Measurements from ENCODE around the gene IL18. TPM values are rescaled to one million over a fixed set of nuclear protein-coding genes. Genes with fewer than 3 reads are reported as not detected.

IL18 gene
- total RNA-seq, 2 experiments from 2014 or later, result not detected

DNA sequence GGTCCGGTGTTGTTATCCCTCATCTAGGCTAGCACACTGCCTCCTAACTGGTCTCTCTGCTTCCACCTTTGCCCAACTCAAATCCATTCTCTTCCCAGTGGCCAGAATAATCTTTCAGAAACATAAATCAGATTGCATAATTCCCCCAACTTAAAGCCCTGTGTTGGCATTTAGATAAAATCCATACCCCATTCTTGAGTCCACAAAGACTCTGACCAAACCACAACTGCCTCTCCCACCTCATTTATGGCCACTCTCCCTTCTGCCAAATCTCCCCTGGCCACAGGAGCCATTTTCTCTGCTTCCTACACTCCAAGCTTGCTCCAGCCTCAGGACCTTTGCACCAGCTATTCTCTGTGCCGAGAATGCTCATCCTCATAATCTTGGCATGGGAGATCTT, 36.8 kb downstream of the IL18 start:
- Histone ChIP-seq H3K9me3 (ENCODE audit: low read length) (no peaks in the 10 kb centered on the region), H3K4me2 (ENCODE audit: low read length) (no peak overlapping the region), H4K20me1 (ENCODE audit: insufficient read depth, low read length) (no peaks in the 10 kb centered on the region), H3K79me2 (ENCODE audit: insufficient read depth, low read depth, low read length) (no peaks in the 10 kb centered on the region), H3K27ac (ENCODE audit: low read depth, low read length, poor library complexity, severe bottlenecking) (no peak overlapping the region), H3K4me3 (ENCODE audit: low read depth, low read length, poor library complexity, severe bottlenecking) (no peak overlapping the region), H3K36me3 (ENCODE audit: insufficient read depth, low read length) (no peaks in the 10 kb centered on the region), H3K4me1 (ENCODE audit: insufficient read depth, low read length, poor library complexity, severe bottlenecking) (no peaks in the 10 kb centered on the region), H2AFZ (ENCODE audit: low read length) (no peak overlapping the region), H3K9me2 (ENCODE audit: insufficient read depth, low read length) (no peaks in the 10 kb centered on the region)
- intact Hi-C loops (cut with micrococcal nuclease; ENCODE audit: unreplicated experiment), result no loop called here
- no peak for TF ChIP-seq EZH2phosphoT487 (IDR thresholded peaks at IDR 0.05; ENCODE audit: borderline replicate concordance, low read depth, low read length)
- TF ChIP-seq, protein P1, sequence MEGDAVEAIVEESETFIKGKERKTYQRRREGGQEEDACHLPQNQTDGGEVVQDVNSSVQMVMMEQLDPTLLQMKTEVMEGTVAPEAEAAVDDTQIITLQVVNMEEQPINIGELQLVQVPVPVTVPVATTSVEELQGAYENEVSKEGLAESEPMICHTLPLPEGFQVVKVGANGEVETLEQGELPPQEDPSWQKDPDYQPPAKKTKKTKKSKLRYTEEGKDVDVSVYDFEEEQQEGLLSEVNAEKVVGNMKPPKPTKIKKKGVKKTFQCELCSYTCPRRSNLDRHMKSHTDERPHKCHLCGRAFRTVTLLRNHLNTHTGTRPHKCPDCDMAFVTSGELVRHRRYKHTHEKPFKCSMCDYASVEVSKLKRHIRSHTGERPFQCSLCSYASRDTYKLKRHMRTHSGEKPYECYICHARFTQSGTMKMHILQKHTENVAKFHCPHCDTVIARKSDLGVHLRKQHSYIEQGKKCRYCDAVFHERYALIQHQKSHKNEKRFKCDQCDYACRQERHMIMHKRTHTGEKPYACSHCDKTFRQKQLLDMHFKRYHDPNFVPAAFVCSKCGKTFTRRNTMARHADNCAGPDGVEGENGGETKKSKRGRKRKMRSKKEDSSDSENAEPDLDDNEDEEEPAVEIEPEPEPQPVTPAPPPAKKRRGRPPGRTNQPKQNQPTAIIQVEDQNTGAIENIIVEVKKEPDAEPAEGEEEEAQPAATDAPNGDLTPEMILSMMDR (conservative IDR thresholded peaks at IDR 0.05; ENCODE audit: low read length), result no peak
- POLR2A ChIA-PET, result interaction anchor here (0.8 to 1.0 kb wide), 2 partner anchors 12 to 126 kb away, joined by 3 read pairs; no protein-coding TSS in a partner anchor
- no peak for DNase-seq (ENCODE audit: low spot score)
- BruUV-seq (replicated peaks), result no TSS peak
- CTCF ChIA-PET (ENCODE audit: unreplicated experiment), result no interaction called here

DNA sequence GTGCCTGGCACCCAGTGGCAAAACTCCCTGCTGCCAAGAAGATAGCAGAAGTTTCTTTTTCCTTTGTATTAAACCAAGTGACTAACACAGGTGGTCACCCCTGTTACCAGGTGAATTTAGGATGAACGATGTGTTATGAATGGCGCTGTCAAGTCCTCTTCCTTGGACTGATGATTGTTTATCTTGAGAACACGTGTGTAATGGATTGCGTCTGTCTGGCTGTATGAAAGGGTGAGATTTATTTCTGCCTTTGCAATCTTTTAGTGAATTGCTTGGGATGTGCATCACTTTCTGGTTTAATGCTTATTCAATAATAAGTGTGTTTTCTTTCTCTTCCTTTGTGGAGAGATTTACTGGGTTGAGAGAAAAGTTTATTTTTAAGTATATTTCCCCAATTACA, 40.8 kb downstream of the IL18 start:
- ChIA-PET CTCF (ENCODE audit: unreplicated experiment) (no interaction called here), POLR2A (no interaction called here)
- no peaks in the 10 kb centered on the region for H4K20me1 ChIP-seq (ENCODE audit: insufficient read depth, low read length)
- H3K27ac ChIP-seq (ENCODE audit: low read depth, low read length, poor library complexity, severe bottlenecking), result no peak overlapping the region
- H3K4me2 ChIP-seq (ENCODE audit: low read length), result no peak overlapping the region
- DNase-seq (ENCODE audit: low spot score), result no peak
- TF ChIP-seq EZH2phosphoT487 (IDR thresholded peaks at IDR 0.05; ENCODE audit: borderline replicate concordance, low read depth, low read length), result no peak
- TF ChIP-seq, protein P1 (conservative IDR thresholded peaks at IDR 0.05; ENCODE audit: low read length), result no peak
- H3K36me3 ChIP-seq (ENCODE audit: insufficient read depth, low read length), result no peaks in the 10 kb centered on the region
- no peaks in the 10 kb centered on the region for H3K79me2 ChIP-seq (ENCODE audit: insufficient read depth, low read depth, low read length)
- H3K4me3 ChIP-seq (ENCODE audit: low read depth, low read length, poor library complexity, severe bottlenecking), result no peak overlapping the region
- no peak overlapping the region for H2AFZ ChIP-seq (ENCODE audit: low read length)
- H3K9me3 ChIP-seq (ENCODE audit: low read length), result no peaks in the 10 kb centered on the region
- no peaks in the 10 kb centered on the region for H3K4me1 ChIP-seq (ENCODE audit: insufficient read depth, low read length, poor library complexity, severe bottlenecking)
- intact Hi-C loops (cut with micrococcal nuclease; ENCODE audit: unreplicated experiment), result no loop called here
- BruUV-seq (replicated peaks), result no TSS peak
- H3K9me2 ChIP-seq (ENCODE audit: insufficient read depth, low read length), result no peaks in the 10 kb centered on the region

DNA sequence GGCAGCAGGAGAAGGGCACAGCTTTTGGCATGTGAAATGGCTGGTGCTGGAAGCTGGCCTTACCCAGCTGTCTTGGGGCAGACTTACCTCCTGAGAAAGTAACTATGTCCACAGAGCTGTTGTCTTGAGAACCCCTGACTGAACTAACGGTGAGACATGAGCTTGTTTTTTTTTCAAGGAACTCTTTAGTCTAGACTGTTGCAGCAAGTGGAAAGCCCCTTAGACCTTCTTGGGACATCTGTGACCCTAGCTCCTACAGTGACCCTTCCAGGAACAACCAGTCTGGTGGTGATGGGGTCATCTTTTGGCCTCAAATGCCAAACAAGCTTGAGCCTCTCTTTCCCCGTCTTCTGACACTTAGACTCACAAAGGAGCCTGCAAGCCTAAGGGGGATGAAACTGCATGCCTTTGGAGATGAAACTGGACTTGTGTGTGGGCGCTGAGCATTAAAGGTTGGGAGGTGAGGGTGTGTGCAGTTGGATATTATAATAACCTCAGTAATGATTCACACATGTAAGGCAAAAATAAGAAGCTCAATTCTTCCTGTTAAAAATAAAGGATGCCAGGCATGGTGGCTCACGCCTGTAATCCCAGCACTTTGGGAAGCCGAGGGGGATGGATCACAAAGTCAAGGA, 41.8 kb downstream of the IL18 start:
- Histone ChIP-seq H3K4me3 (ENCODE audit: low read depth, low read length, poor library complexity, severe bottlenecking) (no peak overlapping the region), H3K27ac (ENCODE audit: low read depth, low read length, poor library complexity, severe bottlenecking) (no peak overlapping the region), H3K9me2 (ENCODE audit: insufficient read depth, low read length) (no peaks in the 10 kb centered on the region), H2AFZ (ENCODE audit: low read length) (no peak overlapping the region), H3K4me1 (ENCODE audit: insufficient read depth, low read length, poor library complexity, severe bottlenecking) (no peaks in the 10 kb centered on the region), H4K20me1 (ENCODE audit: insufficient read depth, low read length) (no peaks in the 10 kb centered on the region), H3K4me2 (ENCODE audit: low read length) (no peak overlapping the region), H3K36me3 (ENCODE audit: insufficient read depth, low read length) (no peaks in the 10 kb centered on the region), H3K79me2 (ENCODE audit: insufficient read depth, low read depth, low read length) (no peaks in the 10 kb centered on the region), H3K9me3 (ENCODE audit: low read length) (no peaks in the 10 kb centered on the region)
- intact Hi-C loops (cut with micrococcal nuclease; ENCODE audit: unreplicated experiment), result no loop called here
- ChIA-PET CTCF (ENCODE audit: unreplicated experiment) (interaction anchor here (1.1 kb wide), 1 partner anchor 9 kb away, joined by 5 read pairs; no protein-coding TSS in a partner anchor), POLR2A (interaction anchor here (0.9 to 1.3 kb wide), 3 partner anchors 22 to 47 kb away, joined by 3 to 5 read pairs (median 3); no protein-coding TSS in a partner anchor)
- no TSS peak for BruUV-seq (replicated peaks)
- TF ChIP-seq, protein P1 (conservative IDR thresholded peaks at IDR 0.05; ENCODE audit: low read length), result no peak
- TF ChIP-seq EZH2phosphoT487 (IDR thresholded peaks at IDR 0.05; ENCODE audit: borderline replicate concordance, low read depth, low read length), result no peak
- no peak for DNase-seq (ENCODE audit: low spot score)

Data from OCI-LY7 (cell line).